GM10847 (cell line): Measurements from ENCODE around the gene DOCK1.

Source experiments
- POLR2A ChIP-seq: IDR thresholded peaks from 2 replicates; pipeline ENCODE4 v1.6.1; 2011; ENCODE audit not compliant: insufficient read length; ENCODE audit errors: extremely low read depth

The DOCK1 gene

DNA sequence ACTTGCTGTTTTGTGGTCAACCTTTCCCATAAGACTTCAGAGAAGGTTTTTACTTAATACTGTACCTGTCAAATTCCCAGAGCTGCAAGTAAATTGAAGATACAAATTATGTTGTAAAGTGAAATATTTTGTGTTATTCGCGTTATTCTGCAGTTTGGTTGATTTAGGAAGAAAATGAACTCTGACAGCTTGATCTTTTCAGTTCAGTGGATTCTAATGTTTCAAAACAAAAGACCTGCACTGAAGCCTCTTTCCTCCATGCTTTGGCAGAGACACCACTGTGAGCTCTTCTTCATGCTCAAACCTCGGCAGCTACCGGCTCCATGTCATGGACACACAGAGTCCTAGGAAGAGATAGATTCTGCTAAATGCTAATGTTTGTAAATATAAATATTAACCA is 366.8 kb downstream of the DOCK1 start:
- TF ChIP-seq POLR2A, result no peak

DNA sequence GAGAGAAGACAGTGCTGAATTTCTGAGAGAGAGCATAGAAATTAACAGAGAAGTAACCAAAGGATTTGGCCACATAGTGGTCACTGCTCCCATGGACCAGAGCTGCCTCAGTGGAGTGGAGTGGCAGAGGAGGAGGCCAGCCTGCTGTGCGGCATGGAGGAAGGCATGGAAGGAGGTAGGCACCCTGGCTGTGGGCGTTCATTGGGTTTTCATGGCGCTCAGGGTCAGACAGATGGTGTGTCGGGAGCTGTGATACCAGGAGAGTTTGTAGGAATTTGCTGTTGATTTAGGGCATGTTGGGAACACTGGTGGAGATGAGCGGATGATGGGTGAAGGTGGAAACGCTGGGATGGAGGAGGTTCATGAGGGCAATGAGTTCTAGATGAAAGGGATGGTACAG is 370.0 kb downstream of the DOCK1 start:
- no peak for TF ChIP-seq POLR2A

DNA sequence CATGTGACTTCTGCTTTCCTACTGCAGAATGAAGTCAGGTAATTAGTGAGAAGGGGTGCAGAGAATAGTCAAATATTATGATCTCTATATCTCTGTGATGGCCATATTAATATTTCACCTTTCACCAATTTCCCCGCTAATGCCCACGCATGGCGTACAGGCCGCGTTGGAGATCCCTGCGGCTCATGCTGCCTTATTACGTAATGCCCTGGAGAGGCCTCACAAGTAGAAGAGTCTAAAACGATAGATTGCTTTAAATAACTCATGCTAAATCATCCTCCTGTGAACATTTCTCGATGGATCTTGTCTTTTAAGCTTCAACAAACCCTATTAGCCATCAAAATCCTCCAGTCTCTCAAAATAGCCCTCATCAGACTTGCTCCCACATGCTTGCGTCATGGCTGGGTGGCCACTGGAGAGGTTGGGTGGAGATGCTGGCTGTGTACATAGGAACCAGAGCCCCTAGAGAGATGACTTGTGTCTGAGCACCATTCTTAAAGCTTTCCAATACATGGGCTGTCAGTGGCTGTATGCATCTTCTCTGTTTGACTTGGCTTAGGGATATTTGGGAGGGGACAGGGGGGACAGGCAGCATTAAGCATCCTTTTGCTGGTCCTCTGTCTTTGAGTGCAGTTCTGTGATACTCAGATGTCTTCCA is 370.7 kb downstream of the DOCK1 start:
- no peak for TF ChIP-seq POLR2A

DNA sequence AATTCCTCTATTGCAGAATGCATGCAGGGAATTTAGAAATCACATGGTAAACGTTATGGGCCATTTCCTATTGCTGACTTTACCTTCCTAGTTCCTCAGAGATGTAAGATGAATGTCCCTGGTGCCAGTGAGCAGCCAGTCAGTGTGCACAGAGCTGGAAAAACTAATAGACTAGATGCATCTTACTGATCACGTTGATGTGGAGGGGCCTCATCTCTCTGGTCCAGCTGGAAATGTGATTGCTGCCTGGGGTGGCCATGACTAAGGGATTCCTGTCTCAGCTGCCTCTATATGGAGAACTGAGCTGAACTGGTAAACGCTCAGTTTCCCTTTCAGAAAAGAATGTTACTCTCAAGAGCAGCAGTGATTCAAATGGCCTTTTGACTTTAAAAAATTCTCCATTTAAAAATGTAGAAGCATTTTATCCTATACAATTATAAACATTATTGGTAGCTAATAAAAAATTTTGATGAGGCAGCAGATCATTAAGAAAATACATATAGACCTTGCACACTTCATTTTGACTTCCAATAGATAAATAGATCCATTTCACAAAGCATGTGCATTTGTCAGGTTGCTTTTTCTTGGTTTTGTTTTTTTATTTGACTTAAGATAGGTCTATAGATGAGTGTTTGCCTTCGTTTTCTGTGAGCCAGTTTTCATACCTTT is 371.7 kb downstream of the DOCK1 start:
- no peak for TF ChIP-seq POLR2A

DNA sequence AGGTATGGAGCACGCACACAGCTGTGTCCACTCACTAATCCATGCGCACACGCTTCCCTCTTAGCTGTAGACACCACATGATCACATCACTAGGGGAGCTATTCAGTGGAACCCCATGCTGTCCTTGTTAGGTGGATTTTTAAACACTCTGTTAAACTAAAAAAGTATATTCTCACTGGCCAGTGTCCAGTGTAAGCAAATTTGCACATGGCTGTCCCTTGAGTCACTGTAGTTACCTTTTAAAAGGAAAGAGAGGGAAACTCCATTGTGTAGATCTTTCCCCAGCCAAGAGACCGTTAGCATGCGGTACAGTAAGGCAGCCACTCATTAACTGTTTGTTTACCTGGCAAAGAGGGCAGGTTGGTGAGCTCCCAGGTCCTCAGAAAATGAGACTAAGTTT is 372.8 kb downstream of the DOCK1 start:
- no peak for TF ChIP-seq POLR2A

DNA sequence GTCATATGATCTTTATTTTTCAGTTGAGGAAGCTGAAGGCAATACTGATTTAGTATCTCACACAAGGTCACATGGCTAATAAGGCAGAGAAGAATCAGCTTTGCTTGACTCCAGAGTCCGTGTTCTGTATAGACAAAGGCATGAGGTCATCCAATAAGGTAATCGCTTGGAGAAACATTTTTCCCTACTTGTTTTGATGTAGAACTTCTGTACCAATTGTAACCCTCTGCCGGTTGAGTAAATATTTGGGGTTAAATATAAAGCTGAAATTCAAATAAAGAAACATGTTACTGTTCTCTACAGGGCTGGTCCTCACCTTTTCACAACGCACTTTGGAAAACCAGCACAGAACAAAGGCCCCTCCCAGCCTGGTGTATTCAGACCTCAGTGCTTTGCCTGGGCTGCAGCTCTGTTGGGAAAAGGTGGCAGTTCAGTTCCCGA is 374.1 kb downstream of the DOCK1 start:
- no peak for TF ChIP-seq POLR2A

DNA sequence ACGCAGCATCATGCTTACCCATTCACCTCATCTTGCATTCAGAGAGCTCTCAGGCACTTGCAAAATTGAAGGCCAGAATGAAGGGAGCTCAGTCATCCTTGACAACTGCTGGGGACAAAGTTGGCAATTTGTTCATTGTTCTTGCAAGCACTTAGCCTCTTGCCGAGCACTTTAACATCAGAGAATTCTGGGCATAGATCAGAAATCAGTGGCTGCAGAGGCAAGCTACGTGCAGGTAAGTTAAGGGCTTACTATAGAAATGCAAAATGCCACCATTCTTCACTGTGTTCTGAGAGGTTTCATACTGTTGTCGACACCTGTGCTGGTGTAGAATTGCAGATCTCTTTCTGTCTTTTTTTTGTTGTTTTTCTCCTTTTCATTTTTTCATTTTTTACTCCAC is 375.2 kb downstream of the DOCK1 start:
- no peak for TF ChIP-seq POLR2A

DNA sequence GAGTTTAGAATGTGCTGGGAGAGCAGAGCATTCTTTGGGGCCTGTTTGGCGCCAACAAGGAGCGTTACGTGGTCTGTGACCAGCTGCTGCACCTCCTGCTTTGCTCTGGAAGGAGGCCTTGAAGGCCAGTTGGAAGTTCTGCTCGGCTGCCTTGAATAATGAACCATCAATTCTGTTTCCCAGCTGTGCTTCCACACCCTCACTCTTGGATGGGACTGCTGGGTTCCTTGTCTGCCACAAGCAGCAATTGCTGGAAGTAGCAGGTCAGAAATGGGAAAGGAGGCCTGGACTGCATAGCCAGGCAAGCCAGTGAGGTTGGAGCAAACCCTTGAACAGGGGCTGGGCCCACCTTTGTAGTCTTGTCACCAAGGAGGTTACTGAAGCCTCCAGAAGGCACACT is 377.8 kb downstream of the DOCK1 start:
- no peak for TF ChIP-seq POLR2A

DNA sequence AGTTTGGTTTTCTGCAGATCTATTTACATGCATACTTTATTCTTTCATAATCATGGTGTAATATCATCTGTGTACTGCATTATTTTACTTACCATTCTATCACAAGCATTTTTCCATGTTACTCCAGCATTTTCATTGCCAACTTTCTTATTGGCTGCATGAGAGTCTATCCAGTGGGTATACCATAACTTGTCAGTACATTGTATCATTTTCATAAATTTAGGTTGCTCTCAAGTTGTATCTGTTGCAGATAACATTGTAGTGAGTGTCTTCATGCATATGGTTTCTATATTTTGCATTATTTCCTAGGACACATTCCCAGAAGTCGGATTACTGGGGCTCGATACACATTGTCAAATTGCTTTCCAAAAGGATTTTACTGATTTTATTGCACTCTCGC is 378.3 kb downstream of the DOCK1 start:
- TF ChIP-seq POLR2A, result no peak

DNA sequence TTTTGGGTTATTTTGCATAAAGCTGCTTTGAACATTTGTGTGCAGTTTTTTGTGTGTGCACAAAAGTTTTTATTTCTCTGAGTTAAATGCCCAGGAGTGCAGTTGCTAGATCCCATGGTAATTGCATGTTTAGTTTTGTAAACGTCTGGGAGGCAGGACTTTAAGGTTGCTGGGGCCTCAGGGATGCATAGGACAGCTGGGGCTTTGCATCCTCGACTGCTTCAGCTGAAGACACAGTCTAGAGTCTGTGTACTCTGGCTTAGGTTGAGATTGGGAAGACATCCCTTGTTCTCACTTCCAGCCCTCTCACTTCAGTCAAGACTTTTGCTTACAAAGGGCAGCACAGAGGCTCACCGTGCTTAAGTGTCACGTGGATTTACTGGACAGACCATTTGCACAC is 385.6 kb downstream of the DOCK1 start:
- TF ChIP-seq POLR2A, result no peak

DNA sequence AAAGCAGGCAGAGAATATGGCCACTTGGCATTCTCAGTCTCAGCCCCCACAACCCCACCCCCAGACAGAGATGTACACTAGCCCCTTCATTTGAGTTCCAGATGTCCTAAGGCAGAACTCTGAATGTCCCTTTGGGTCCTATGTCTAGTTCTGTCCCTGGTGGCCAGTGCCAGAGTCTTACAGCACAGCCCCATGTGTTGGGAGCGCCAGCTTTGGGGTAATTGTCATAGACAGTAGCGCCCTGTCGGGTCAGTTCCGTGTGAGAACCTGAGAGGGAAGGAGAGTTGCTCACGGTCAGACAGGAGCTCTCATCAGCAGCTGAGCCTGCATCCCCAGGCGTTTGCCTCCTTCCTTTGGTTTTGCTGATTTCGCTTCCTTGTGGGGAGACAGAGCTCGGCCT is 386.1 kb downstream of the DOCK1 start:
- TF ChIP-seq POLR2A, result no peak

DNA sequence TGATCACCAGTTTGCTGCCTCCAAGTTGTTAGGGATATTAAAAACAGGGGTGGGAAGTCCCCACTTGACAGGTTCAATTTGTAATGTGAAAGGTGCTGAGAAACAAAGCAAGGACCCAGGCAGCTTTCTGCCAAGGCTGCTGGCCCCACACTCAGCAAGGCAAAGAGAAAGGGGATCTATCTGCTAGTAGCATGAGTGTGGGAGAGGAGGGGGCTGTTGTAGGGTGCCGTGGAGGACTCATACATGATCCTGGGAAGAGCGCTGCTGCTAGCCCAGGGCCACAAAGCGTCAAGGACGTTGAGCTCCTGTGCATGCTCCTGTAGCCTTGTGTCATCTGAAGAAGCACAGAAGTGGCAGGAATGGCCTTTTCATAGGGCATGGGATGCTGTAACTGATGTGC is 387.7 kb downstream of the DOCK1 start:
- TF ChIP-seq POLR2A, result no peak

DNA sequence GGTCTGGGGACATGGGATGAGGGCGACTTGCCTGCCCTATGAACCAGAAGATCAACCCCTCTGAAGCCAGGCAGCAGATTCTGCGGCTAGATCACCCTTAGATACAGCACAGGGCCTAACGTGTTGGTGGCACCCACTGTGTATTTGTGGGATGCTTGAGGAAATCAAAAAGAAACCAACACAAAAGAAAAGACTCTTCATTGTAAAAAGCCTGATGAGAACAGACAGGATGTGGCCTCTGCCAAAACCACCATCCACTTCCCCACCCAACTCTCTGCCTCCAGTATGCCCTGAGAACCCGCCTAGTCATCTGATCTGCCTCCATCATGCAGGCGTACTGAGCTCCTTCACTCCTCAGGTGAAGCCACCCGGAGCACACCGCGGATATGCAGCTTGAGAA is 388.4 kb downstream of the DOCK1 start:
- no peak for TF ChIP-seq POLR2A

DNA sequence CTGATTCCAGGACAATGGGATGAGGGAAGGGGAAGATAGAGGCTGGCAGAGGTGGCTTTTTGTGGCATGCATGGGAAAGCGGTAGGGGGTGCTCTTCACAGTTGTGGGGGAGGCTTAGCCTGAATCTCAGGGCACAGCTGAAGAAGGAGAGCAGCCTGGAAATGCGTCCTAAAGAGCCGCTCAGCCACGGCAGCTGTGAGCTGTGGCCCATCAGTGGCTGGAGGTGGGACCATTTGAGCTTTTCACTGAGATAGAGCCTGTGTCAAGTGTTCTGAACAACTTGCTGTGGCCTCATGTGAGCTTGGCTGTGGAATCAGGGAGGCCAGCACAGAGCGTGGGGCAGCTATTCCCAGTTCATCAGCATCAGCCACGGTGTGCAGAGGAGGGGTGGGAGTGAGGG is 391.5 kb downstream of the DOCK1 start:
- no peak for TF ChIP-seq POLR2A

DNA sequence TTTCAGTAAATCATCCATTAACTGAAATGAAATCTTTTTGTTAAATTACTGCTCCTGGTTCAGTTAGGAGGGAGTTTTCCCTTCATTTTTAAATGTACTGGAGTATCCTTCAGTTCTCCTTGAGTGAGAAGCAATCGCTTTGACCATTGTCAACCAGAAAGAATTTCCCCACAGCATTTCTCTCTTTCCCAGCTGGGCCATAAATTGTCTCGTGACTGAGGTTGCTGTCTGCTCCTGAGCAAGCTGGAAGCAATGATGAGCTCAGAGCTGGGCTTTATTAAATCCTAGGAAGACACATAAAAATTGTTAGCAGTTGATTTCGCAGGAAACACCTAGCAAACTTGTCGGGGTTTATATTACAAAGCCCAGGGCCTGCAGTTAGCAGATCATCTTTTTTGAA is 393.2 kb downstream of the DOCK1 start:
- TF ChIP-seq POLR2A, result no peak

DNA sequence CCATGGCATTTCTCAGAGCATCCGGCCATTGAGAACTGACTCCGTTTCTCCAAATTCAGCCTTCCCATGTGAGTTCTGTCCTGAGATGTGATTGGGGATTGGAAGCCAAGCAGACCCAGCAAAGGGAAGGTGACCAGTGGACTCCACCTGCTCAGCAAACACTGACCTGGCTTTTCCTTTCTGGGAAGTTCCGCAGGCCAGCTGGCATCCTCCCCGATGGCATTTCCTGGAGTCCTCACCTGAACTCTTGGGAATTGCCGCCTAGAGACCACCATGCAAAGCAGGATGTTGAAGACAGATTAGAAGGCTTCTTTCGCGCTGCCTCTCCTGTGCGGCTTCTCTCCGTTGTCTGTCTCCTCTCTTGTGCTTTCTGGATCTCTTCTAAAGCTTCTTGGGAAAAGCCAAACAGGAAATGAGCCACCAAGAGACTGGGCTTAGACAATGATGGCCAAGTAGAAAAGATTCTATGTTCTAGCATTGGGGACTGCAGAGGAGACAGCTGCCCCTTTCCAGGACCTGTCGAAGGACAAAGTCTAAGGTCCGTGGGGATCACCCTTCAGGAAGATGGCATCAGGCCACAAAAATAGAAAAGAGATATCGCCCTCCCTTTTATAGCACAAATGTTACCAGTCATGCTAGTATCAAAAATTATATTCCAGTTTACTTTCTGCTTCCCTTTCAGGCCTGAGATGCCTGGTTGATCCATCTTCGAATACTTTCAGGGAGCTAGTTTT is 394.9 kb downstream of the DOCK1 start:
- no peak for TF ChIP-seq POLR2A
